Endothelial cell of umbilical vein (primary cell): ENCODE data around the gene C17orf75. TPM values are rescaled to one million over a fixed set of nuclear protein-coding genes. Genes with fewer than 3 reads are reported as not detected.

ENCODE experiments used
- BruUV-seq: library from RNA; stranded (reverse); fragments of 400-500 nt; replicated peaks from 2 replicates; lab custom pipeline; 2021; lab: Mats Ljungman, UMichigan
- CTCF ChIA-PET: fragments of 300-600, 350-600 bp; sonication (Branson Sonifier 250); formaldehyde crosslinking; loops from one replicate; lab custom pipeline; 2021; ENCODE audit warnings: antibody characterized with exemption, inconsistent platforms; lab: Charles Lee
- POLR2A ChIA-PET: fragments of 300-600, 350-600 bp; sonication (Branson Sonifier 250); formaldehyde crosslinking; loops from one replicate; lab custom pipeline; 2021; ENCODE audit warnings: antibody characterized with exemption, inconsistent platforms; lab: Charles Lee
- DNase-seq: peaks from one replicate; pipeline ENCODE4 v3.0.0-alpha.2; 2011; ENCODE audit warnings: low read depth, low spot score
- FAIRE-seq: peaks from 2 replicates; lab custom pipeline; 2011; peaks lifted over from hg19 to GRCh38; lab: Jason Lieb, UNC
- H2AFZ ChIP-seq: 2 replicates; pipeline ENCODE4 v1.6.0; 2012; ENCODE audit warnings: low read depth, low read length, control low read depth, inconsistent platforms
- H3K27ac ChIP-seq: 2 replicates; pipeline ENCODE4 v1.5.1; 2011; ENCODE audit warnings: low read depth, mild to moderate bottlenecking, control low read depth, low read length, moderate library complexity; ENCODE audit not compliant: insufficient read depth
- H3K27me3 ChIP-seq, 2 experiments: 2 replicates each; pipeline versions ENCODE4 v1.6.0 to v1.6.1; 2011; ENCODE audit warnings: low read length in 2 of 2, mixed read lengths in 1 of 2; ENCODE audit not compliant: control insufficient read depth in 2 of 2, insufficient read depth in 2 of 2
- H3K36me3 ChIP-seq, 2 experiments: 2 replicates in 1 of 2; 3 replicates in 1 of 2; pipeline ENCODE4 v1.5.1; 2011; ENCODE audit warnings: low read length in 2 of 2, mild to moderate bottlenecking in 1 of 2, moderate library complexity in 1 of 2; ENCODE audit not compliant: control insufficient read depth in 2 of 2, insufficient read depth in 2 of 2; ENCODE audit errors: extremely low read depth in 1 of 2
- H3K4me1 ChIP-seq: 3 replicates; pipeline ENCODE4 v1.5.1; 2011; ENCODE audit warnings: mild to moderate bottlenecking, low read length; ENCODE audit not compliant: control insufficient read depth, insufficient read depth; ENCODE audit errors: extremely low read depth
- H3K4me2 ChIP-seq: 2 replicates; pipeline ENCODE4 v1.6.1; 2011; ENCODE audit warnings: low read length, control low read depth, mixed read lengths; ENCODE audit not compliant: insufficient read depth
- H3K4me3 ChIP-seq, 3 experiments: fragments of 200-600 bp in 1 of 3; sonication (generic), shearing (Covaris generic) in 1 of 3; replicated peaks in 1 of 3; 2 replicates each; pipeline ENCODE4 v1.5.1; 2011 to 2016; ENCODE audit warnings: control low read depth in 3 of 3, low read length in 3 of 3, mild to moderate bottlenecking in 2 of 3, inconsistent platforms in 1 of 3, low read depth in 1 of 3, moderate library complexity in 1 of 3; ENCODE audit not compliant: insufficient read depth in 1 of 3
- H3K79me2 ChIP-seq: 2 replicates; pipeline ENCODE4 v1.6.0; 2012; ENCODE audit warnings: low read length, inconsistent platforms; ENCODE audit not compliant: control insufficient read depth, insufficient read depth
- H3K9ac ChIP-seq: replicated peaks from 2 replicates; pipeline ENCODE3; 2011; ENCODE audit warnings: low read length, control low read depth; ENCODE audit not compliant: insufficient read depth; ENCODE audit errors: extremely low read depth
- H3K9me1 ChIP-seq: replicated peaks from 3 replicates; pipeline ENCODE4 v1.6.0; 2011; ENCODE audit warnings: mild to moderate bottlenecking, low read length; ENCODE audit not compliant: control insufficient read depth, insufficient read depth; ENCODE audit errors: extremely low read depth
- H3K9me3 ChIP-seq: replicated peaks from 2 replicates; pipeline ENCODE4 v1.5.1; 2012; ENCODE audit warnings: low read length, inconsistent platforms; ENCODE audit not compliant: control insufficient read depth, insufficient read depth
- H4K20me1 ChIP-seq: replicated peaks from 2 replicates; pipeline ENCODE3; 2011; ENCODE audit warnings: mild to moderate bottlenecking, low read length; ENCODE audit not compliant: control insufficient read depth, insufficient read depth; ENCODE audit errors: extremely low read depth
- CTCF ChIP-seq, 2 donors: IDR thresholded peaks; 1 replicate in 1 of 2; 2 replicates in 1 of 2; pipeline ENCODE4 v1.5.1; 2011; ENCODE audit warnings: low read length in 2 of 2, mild to moderate bottlenecking in 2 of 2, moderate library complexity in 2 of 2, control low read depth in 1 of 2, inconsistent platforms in 1 of 2, low read depth in 1 of 2; ENCODE audit not compliant: insufficient read depth in 1 of 2; ENCODE audit errors: extremely low read depth in 1 of 2
- EZH2 ChIP-seq: IDR thresholded peaks from 2 replicates; pipeline ENCODE4 v1.6.1; 2012; ENCODE audit warnings: borderline replicate concordance, low read depth, mild to moderate bottlenecking, moderate library complexity, low read length, inconsistent platforms; ENCODE audit not compliant: severe bottlenecking
- FOS ChIP-seq: IDR thresholded peaks from 2 replicates; pipeline ENCODE4 v1.6.1; 2011; ENCODE audit warnings: mild to moderate bottlenecking, low read length, moderate library complexity, borderline replicate concordance; ENCODE audit not compliant: insufficient read depth
- GATA2 ChIP-seq: IDR thresholded peaks from 2 replicates; pipeline ENCODE4 v1.7.0; 2011; ENCODE audit warnings: low read depth, mild to moderate bottlenecking, moderate library complexity, mixed read lengths, low read length; ENCODE audit not compliant: insufficient read length, insufficient read depth
- JUN ChIP-seq: IDR thresholded peaks from 2 replicates; pipeline ENCODE4 v1.6.1; 2011; ENCODE audit warnings: borderline replicate concordance, low read depth; ENCODE audit not compliant: insufficient read length, insufficient read depth
- MAX ChIP-seq: IDR thresholded peaks from 2 replicates; pipeline ENCODE4 v1.6.1; 2011; ENCODE audit not compliant: insufficient read depth, insufficient read length
- MYC ChIP-seq: IDR thresholded peaks from one replicate; pipeline ENCODE4 v1.6.1; 2011; ENCODE audit warnings: mild to moderate bottlenecking, low read depth, low read length
- POLR2A ChIP-seq: IDR thresholded peaks from 2 replicates; pipeline ENCODE4 v1.6.1; 2012; ENCODE audit warnings: low read depth, mild to moderate bottlenecking, control low read depth, low read length
- POLR2AphosphoS5 ChIP-seq: IDR thresholded peaks from 2 replicates; pipeline ENCODE4 v1.6.1; 2012; ENCODE audit warnings: low read depth, mild to moderate bottlenecking, control low read depth, low read length, moderate library complexity; ENCODE audit not compliant: insufficient read depth
- dilution Hi-C: fragments of 300-500 bp; cut with MboI; formaldehyde crosslinking; loops from one replicate; pipeline ENCODE4 v1.15.0; 2019; ENCODE audit warnings: low sequenced_read_pairs; ENCODE audit not compliant: extremely low pct_ligation_motif_present
- intact Hi-C: fragments of 100-400 bp; cut with micrococcal nuclease; formaldehyde crosslinking; loops from one replicate; pipeline ENCODE4 v1.10.0; 2022
- polyA plus RNA-seq, 4 experiments: library from polyadenylated mRNA; depleted of rRNA in 3 of 4; stranded (reverse) in 3 of 4; unstranded in 1 of 4; fragments of >200 nt; gene quantifications; 2 replicates each; pipeline versions ENCODE4 v1.2.1 to v1.2.3, GENCODE V29; 2011 to 2012; ENCODE audit warnings: missing spikeins in 1 of 4
- total RNA-seq: library from RNA; stranded (reverse); gene quantifications from 2 replicates; pipeline ENCODE4 v1.2.3, GENCODE V29; 2021

Gene C17orf75
- total and polyA plus RNA-seq, 2 donors (not counting 3 experiments of a cell fraction or from before 2014, with no cell fraction given) = 8.8 to 21.5 TPM

- Histone ChIP-seq H3K9ac (no peak overlapping the region), H3K4me2 (no peak overlapping the region), H4K20me1 (no peaks in the 10 kb centered on the region), H2AFZ (no peak overlapping the region), H3K36me3 (no peaks in the 10 kb centered on the region), H3K9me3 (no peaks in the 10 kb centered on the region), H3K4me1 (no peaks in the 10 kb centered on the region), H3K27ac (no peak overlapping the region), H3K4me3 (no peak overlapping the region), H3K79me2 (no peaks in the 10 kb centered on the region), H3K27me3 (peaks cover 9 to 13% of the 10 kb centered on the region in 2 experiments), H3K9me1 (no peaks in the 10 kb centered on the region)
- TF ChIP-seq JUN (no peak), CTCF (IDR thresholded peaks at IDR 0.05; ENCODE audit: extremely low read depth in 1 of 2, insufficient read depth in 1 of 2, low read depth in 1 of 2, low read length in 2 of 2) (no peak)
- no peak for DNase-seq
- intact Hi-C loops (loop anchor here (10.0 kb wide), 1 partner anchor 310 kb away; the partner anchor contains the start of gene LRRC37B), dilution Hi-C loops (no loop called here)
- POLR2A ChIA-PET = no interaction called here
- no TSS peak for BruUV-seq
- FAIRE-seq = no peak
- CTCF ChIA-PET = interaction anchor here (4.9 kb wide), 1 partner anchor 61 kb away, joined by 94 read pairs; no protein-coding TSS in a partner anchor
Measured at GRCh38 chr17:32314636-32315035, 27.3 kb downstream of the C17orf75 start.

DNA sequence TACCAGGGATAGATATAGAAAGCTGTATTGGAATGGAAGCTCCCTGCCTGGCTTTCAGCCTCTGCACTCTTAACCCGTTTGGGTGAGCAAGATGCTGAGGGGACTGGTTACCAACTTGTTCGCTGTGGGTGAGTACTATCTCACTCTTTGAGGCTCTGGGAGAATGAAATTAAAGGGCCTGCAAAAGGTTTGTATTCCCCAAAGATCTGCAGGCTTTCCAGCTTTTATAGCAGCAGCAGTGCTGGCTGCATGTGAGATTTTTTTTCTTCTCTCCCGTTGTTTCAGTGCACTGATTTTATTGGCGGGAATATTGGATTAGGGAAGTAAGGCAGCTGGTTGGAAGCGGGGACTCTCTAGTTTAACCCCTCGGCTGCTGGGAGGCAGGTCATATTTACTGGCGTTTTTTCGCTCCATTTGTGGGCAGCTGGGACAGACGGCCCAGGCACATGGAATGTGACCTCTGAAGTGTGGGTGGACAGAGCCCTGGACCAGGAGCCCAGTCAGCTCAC lies 30.9 kb downstream of the C17orf75 start:
- Histone ChIP-seq H3K9ac (no peak overlapping the region), H3K9me3 (no peaks in the 10 kb centered on the region), H2AFZ (no peak overlapping the region), H3K36me3 (no peaks in the 10 kb centered on the region), H4K20me1 (no peaks in the 10 kb centered on the region), H3K79me2 (no peaks in the 10 kb centered on the region), H3K27ac (no peak overlapping the region), H3K4me2 (no peak overlapping the region), H3K4me1 (no peaks in the 10 kb centered on the region), H3K4me3 (no peak overlapping the region), H3K27me3 (peaks cover 15 to 16% of the 10 kb centered on the region in 2 experiments), H3K9me1 (no peaks in the 10 kb centered on the region)
- FAIRE-seq (no peak), DNase-seq (no peak)
- ChIA-PET POLR2A (interaction anchor here (0.7 kb wide), 1 partner anchor 105 kb away, joined by 8 read pairs; no protein-coding TSS in a partner anchor), CTCF (interaction anchor here (0.6 to 1.7 kb wide), 8 partner anchors 9 to 107 kb away, joined by 3 to 16 read pairs (median 4); no protein-coding TSS in a partner anchor)
- no TSS peak for BruUV-seq
- TF ChIP-seq GATA2 (no peak), POLR2AphosphoS5 (no peak), CTCF (IDR thresholded peaks at IDR 0.05; ENCODE audit: extremely low read depth in 1 of 2, insufficient read depth in 1 of 2, low read depth in 1 of 2, low read length in 2 of 2) (no peak), POLR2A (no peak), FOS (no peak), MAX (no peak), EZH2 (no peak), MYC (no peak), JUN (no peak)
- dilution Hi-C loops = no loop called here
- intact Hi-C loops = loop anchor here (10.0 kb wide), 1 partner anchor 306 kb away; the partner anchor contains the start of gene LRRC37B
